Measurements from ENCODE around the gene MAP1B.

MAP1B gene

DNA sequence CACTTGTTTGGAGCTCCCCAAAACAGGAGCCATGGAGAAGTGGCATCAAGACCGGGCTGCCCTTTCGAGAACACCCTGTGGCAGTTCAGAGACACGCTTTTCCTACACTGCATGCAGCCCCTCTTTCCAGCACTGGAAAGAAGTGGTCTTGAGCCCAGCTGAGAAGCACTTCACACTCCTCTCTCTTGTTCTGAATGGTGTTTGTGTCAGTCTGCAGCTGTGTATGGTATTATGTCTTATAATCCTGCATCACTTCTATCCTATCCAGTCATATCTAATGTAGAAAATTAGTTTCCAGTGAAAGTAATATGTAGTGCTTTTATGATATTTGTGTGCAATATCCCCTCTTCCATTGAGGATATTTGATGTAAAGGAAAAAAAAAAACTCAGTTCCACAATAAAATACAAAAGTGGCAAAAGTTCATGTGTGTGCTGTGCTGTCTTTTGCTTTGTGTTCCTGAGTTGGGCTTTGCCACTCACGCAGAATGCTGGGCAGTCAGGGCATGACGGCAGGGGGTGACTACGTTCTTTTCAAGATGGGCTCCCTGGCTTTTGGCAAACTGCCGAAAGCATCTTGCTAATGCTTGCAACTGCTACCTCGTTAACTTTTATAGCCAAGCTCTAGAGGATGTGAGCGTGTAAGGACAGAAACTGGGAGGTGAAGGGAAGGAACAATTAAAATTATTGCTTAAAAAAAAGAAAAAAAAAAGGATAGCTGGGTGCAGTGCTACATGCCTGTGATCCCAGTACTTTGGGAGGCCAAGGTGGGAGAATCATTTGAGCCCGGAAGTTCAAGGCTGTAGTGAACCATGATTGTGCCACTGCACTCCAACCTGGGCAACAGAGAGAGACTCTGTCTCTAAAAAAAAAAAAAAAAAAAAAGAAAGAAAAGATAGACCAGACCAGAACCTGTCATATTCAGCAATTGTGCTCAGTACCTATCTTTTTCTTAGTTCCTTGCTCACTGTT is 102.2 kb downstream of the MAP1B start:
- TF ChIP-seq, protein P1, sequence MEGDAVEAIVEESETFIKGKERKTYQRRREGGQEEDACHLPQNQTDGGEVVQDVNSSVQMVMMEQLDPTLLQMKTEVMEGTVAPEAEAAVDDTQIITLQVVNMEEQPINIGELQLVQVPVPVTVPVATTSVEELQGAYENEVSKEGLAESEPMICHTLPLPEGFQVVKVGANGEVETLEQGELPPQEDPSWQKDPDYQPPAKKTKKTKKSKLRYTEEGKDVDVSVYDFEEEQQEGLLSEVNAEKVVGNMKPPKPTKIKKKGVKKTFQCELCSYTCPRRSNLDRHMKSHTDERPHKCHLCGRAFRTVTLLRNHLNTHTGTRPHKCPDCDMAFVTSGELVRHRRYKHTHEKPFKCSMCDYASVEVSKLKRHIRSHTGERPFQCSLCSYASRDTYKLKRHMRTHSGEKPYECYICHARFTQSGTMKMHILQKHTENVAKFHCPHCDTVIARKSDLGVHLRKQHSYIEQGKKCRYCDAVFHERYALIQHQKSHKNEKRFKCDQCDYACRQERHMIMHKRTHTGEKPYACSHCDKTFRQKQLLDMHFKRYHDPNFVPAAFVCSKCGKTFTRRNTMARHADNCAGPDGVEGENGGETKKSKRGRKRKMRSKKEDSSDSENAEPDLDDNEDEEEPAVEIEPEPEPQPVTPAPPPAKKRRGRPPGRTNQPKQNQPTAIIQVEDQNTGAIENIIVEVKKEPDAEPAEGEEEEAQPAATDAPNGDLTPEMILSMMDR (IDR thresholded peaks at IDR 0.05; ENCODE audit: insufficient read depth, low read depth, low read length, missing control alignments): no peak
- DNase-seq (ENCODE audit: low read depth): no peak
- no peak overlapping the region for H3K4me3 ChIP-seq (ENCODE audit: low read depth, low read length)

DNA sequence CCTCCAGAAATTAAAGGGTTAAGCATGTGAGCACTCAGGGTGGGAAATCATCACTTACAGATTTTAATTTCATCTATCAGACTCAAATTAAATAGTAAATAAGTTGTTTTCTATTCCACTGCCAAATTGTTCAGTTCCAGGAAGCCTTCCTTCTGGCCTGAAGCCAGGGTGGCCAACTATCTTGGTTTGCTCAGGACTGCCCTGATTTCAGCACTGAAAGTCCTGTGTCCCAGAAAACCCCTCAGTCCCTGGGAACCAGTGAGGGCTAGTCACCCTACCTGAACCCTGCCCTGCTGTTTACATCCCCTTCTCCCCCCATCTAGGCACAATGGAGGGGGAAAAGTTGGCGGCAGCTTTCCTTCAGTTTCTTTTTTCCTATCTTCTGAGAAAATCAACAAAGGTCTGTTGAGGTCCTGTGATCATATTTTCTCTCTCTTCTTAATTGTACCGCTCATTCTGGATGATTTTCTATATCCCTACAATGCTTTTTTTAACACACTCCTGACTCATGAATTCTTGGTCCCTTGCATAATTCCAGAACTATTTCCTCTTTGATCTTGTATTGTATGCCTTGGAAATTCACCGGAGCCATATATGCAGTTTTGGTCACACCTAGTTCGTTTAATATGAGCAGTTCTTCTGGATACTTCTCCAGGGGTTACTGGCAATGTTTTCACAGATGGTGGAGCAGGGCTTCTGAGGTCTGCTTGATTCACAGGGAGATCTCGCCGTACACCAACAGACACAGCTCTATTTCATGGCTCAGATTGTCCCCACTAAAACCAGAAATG is 103.8 kb downstream of the MAP1B start:
- no peak overlapping the region for H3K4me3 ChIP-seq (ENCODE audit: low read depth, low read length)
- DNase-seq (ENCODE audit: low read depth): no peak
- TF ChIP-seq, protein P1 (IDR thresholded peaks at IDR 0.05; ENCODE audit: insufficient read depth, low read depth, low read length, missing control alignments): no peak

DNA sequence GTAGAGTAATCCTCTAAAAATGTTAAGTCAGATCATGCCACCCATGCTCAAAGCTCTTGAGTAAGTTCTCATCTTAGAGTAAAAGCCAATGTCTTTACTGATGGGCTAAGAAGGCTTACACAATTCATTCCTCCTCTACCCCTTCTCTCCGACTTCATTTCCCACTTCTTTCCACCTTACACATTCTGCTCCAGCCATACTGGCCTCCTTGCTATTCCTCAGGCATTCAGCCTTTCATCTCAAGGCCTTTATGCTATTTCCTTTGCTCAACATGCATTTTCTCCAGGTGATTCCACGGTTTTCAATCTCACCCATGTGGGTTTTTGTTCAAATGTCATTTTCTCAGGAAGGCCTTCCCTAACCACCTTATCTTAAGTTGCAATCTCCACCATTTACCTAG is 104.9 kb downstream of the MAP1B start:
- H3K4me3 ChIP-seq (ENCODE audit: low read depth, low read length): no peak overlapping the region
- no peak for DNase-seq (ENCODE audit: low read depth)
- TF ChIP-seq, protein P1 (IDR thresholded peaks at IDR 0.05; ENCODE audit: insufficient read depth, low read depth, low read length, missing control alignments): no peak

DNA sequence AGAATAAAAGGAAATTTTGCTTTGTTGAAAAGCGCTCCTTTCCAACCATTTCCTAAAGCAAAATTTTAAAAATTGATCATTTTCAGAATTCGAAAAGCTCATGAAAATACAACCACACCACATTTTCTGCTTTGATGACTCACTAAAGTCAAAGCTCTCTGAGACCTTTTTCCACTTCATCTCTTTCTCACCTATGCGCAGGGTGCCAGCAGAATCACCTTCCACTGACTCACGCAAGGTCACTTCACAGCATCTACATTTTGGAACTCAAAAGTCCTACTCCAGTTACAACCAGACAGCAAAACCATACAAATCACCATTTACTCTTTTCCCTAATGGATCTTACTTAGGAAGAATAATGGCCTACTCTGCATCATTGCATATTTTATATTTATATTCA is 106.2 kb downstream of the MAP1B start:
- DNase-seq (ENCODE audit: low read depth): no peak
- TF ChIP-seq, protein P1 (IDR thresholded peaks at IDR 0.05; ENCODE audit: insufficient read depth, low read depth, low read length, missing control alignments): no peak
- H3K4me3 ChIP-seq (ENCODE audit: low read depth, low read length): no peak overlapping the region

DNA sequence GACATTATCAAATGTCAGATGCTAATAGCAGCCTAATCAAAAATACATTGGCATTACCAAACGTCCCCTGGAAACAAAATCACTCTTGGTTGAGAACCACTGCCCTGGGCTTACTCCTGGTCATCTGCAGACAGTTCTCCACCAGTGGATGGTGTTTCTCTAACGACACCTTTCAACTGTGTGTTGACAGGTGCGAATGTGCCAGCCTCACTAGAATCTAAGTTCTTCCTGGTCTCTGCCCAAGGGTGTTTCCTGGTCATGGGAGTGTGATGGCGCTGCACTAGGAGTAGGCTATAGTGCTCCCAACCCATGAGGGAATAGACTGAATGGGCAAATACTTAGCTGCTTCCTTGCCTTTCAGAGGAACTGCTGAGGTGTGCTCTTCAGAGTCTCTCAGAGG is 106.9 kb downstream of the MAP1B start:
- TF ChIP-seq, protein P1 (IDR thresholded peaks at IDR 0.05; ENCODE audit: insufficient read depth, low read depth, low read length, missing control alignments): no peak
- H3K4me3 ChIP-seq (ENCODE audit: low read depth, low read length): no peak overlapping the region
- DNase-seq (ENCODE audit: low read depth): no peak

DNA sequence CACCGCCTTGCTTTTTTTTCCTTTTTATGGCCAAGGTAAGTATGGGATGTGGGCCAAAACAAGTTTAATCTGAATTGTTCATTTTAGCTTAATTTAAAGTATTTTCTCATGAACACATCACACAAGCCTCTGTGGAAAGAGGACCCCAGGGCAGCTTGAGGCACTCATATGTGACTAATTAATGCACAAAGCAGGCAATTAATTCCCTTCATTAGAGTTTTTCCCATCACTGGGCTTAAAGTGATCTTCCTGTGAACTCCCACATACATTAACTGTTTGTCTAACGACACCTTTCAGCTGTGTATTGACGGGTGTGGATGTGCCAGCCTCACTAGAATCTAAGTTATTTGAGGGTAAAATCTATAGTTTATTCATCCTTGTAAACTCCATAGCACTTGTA is 109.5 kb downstream of the MAP1B start:
- H3K4me3 ChIP-seq (ENCODE audit: low read depth, low read length): no peak overlapping the region
- DNase-seq (ENCODE audit: low read depth): no peak

More for the DNA sequence above, 109.5 kb downstream of the MAP1B start:
- TF ChIP-seq, protein P1 (IDR thresholded peaks at IDR 0.05; ENCODE audit: insufficient read depth, low read depth, low read length, missing control alignments): no peak
